UCSD-AML1 (cell line): ENCODE data around the gene SHC3.

Experiments
- DNase-seq: peaks from one replicate; lab custom pipeline; 2025; ENCODE audit not compliant: unreplicated experiment; lab: John Stamatoyannopoulos, UW

Gene SHC3

GRCh38 chr9:89029788-89030187 is 148.8 kb downstream of the SHC3 start:
- no peak for DNase-seq

GRCh38 chr9:89026876-89027275 is 151.7 kb downstream of the SHC3 start:
- DNase-seq: no peak

- DNase-seq: no peak
These were observed 153.1 kb downstream of the SHC3 start for GRCh38 chr9:89025553-89025952.

GRCh38 chr9:89024727-89025126 is 153.9 kb downstream of the SHC3 start:
- no peak for DNase-seq

GRCh38 chr9:89023740-89024139 is 154.9 kb downstream of the SHC3 start:
- DNase-seq: no peak

GRCh38 chr9:89022902-89023301 is 155.7 kb downstream of the SHC3 start:
- no peak for DNase-seq

GRCh38 chr9:89022001-89022759 is 156.4 kb downstream of the SHC3 start:
- no peak for DNase-seq

- no peak for DNase-seq
These were observed 157.3 kb downstream of the SHC3 start for GRCh38 chr9:89021154-89021803.

GRCh38 chr9:89020754-89021153 is 157.9 kb downstream of the SHC3 start:
- DNase-seq: no peak

- no peak for DNase-seq
These were observed 163.3 kb downstream of the SHC3 start for GRCh38 chr9:89015336-89015735.

GRCh38 chr9:89014153-89014552 is 164.5 kb downstream of the SHC3 start:
- DNase-seq: no peak

GRCh38 chr9:89013660-89014059 is 165.0 kb downstream of the SHC3 start:
- no peak for DNase-seq

- no peak for DNase-seq
These were observed 166.2 kb downstream of the SHC3 start for GRCh38 chr9:89012294-89013042.

- no peak for DNase-seq
These were observed 166.9 kb downstream of the SHC3 start for GRCh38 chr9:89011683-89012082.

GRCh38 chr9:89010526-89011111 is 168.0 kb downstream of the SHC3 start:
- DNase-seq: no peak

GRCh38 chr9:89010056-89010455 is 168.6 kb downstream of the SHC3 start:
- DNase-seq: no peak

GRCh38 chr9:89009546-89009840 is 169.1 kb downstream of the SHC3 start:
- DNase-seq: no peak

GRCh38 chr9:89008744-89009545 is 169.7 kb downstream of the SHC3 start:
- no peak for DNase-seq

GRCh38 chr9:89008055-89008743 is 170.4 kb downstream of the SHC3 start:
- DNase-seq: no peak
